ENCODE measurements around the gene TMEM17. TPM values are rescaled to one million over a fixed set of nuclear protein-coding genes. Genes with fewer than 3 reads are reported as not detected.
A peak's percentile ranks its signal among the peaks of the same experiment; 100 is the strongest.

The TMEM17 gene
- total RNA-seq, 1 experiment from 2014 or later, result 3.9 TPM

- H3K4me1 ChIP-seq (replicated peaks), result peaks cover 16% of the 10 kb centered on the region
- DNase-seq (ENCODE audit: low read depth in 1 of 2, low spot score in 2 of 2), result no peak
- H3K36me3 ChIP-seq, result no peaks in the 10 kb centered on the region
- H3K9me3 ChIP-seq (replicated peaks), result no peaks in the 10 kb centered on the region
- no peak overlapping the region for H3K4me3 ChIP-seq
- H3K27ac ChIP-seq, result no peak overlapping the region
- H3K27me3 ChIP-seq (replicated peaks), result no peaks in the 10 kb centered on the region
Measured at GRCh38 chr2:62499430-62500060, 6.5 kb downstream of the TMEM17 start.

GRCh38 chr2:62498739-62499138 is 7.3 kb downstream of the TMEM17 start:
- no peak for DNase-seq (ENCODE audit: low read depth in 1 of 2, low spot score in 2 of 2)
- Histone ChIP-seq H3K4me1 (replicated peaks) (peaks cover 16% of the 10 kb centered on the region), H3K4me3 (no peak overlapping the region), H3K27me3 (replicated peaks) (no peaks in the 10 kb centered on the region), H3K9me3 (replicated peaks) (no peaks in the 10 kb centered on the region), H3K36me3 (no peaks in the 10 kb centered on the region), H3K27ac (no peak overlapping the region)

GRCh38 chr2:62495761-62496160 is 10.2 kb downstream of the TMEM17 start:
- no peaks in the 10 kb centered on the region for H3K4me1 ChIP-seq (replicated peaks)
- no peaks in the 10 kb centered on the region for H3K36me3 ChIP-seq
- no peak overlapping the region for H3K4me3 ChIP-seq
- H3K27ac ChIP-seq, result no peak overlapping the region
- no peak for DNase-seq (ENCODE audit: low read depth in 1 of 2, low spot score in 2 of 2)
- no peaks in the 10 kb centered on the region for H3K27me3 ChIP-seq (replicated peaks)
- H3K9me3 ChIP-seq (replicated peaks), result no peaks in the 10 kb centered on the region

- Histone ChIP-seq H3K9me3 (replicated peaks) (no peaks in the 10 kb centered on the region), H3K4me1 (replicated peaks) (no peaks in the 10 kb centered on the region), H3K27me3 (replicated peaks) (no peaks in the 10 kb centered on the region), H3K27ac (no peak overlapping the region), H3K4me3 (no peak overlapping the region), H3K36me3 (no peaks in the 10 kb centered on the region)
- no peak for DNase-seq (ENCODE audit: low read depth in 1 of 2, low spot score in 2 of 2)
Measured at GRCh38 chr2:62492048-62492447, 13.9 kb downstream of the TMEM17 start.

- H3K4me1 ChIP-seq (replicated peaks), result 0 out of 2 replicates have a peak, but pooled peaks cover 4% of the 10 kb centered on the region
- H3K27me3 ChIP-seq (replicated peaks), result no peaks in the 10 kb centered on the region
- H3K27ac ChIP-seq, result no peak overlapping the region
- no peaks in the 10 kb centered on the region for H3K9me3 ChIP-seq (replicated peaks)
- DNase-seq (ENCODE audit: low read depth in 1 of 2, low spot score in 2 of 2), result no peak
- no peaks in the 10 kb centered on the region for H3K36me3 ChIP-seq
- no peak overlapping the region for H3K4me3 ChIP-seq
Measured at GRCh38 chr2:62489702-62490101, 16.3 kb downstream of the TMEM17 start.

- DNase-seq (ENCODE audit: low read depth in 1 of 2, low spot score in 2 of 2), result no peak
- H3K9me3 ChIP-seq (replicated peaks), result no peaks in the 10 kb centered on the region
- H3K36me3 ChIP-seq, result no peaks in the 10 kb centered on the region
- H3K27me3 ChIP-seq (replicated peaks), result no peaks in the 10 kb centered on the region
- H3K27ac ChIP-seq, result no peak overlapping the region
- 0 out of 2 replicates have a peak, but pooled peaks cover 4% of the 10 kb centered on the region for H3K4me1 ChIP-seq (replicated peaks)
- H3K4me3 ChIP-seq, result no peak overlapping the region
Measured at GRCh38 chr2:62489162-62489561, 16.8 kb downstream of the TMEM17 start.

- Histone ChIP-seq H3K4me1 (replicated peaks) (0 out of 2 replicates have a peak, but pooled peaks cover 4% of the 10 kb centered on the region), H3K36me3 (no peaks in the 10 kb centered on the region), H3K27ac (no peak overlapping the region), H3K27me3 (replicated peaks) (no peaks in the 10 kb centered on the region), H3K4me3 (no peak overlapping the region), H3K9me3 (replicated peaks) (no peaks in the 10 kb centered on the region)
- DNase-seq (ENCODE audit: low read depth in 1 of 2, low spot score in 2 of 2), result no peak
Measured at GRCh38 chr2:62486439-62486765, 19.6 kb downstream of the TMEM17 start.

GRCh38 chr2:62485761-62486438 is 20.1 kb downstream of the TMEM17 start:
- H3K36me3 ChIP-seq, result no peaks in the 10 kb centered on the region
- no peaks in the 10 kb centered on the region for H3K27me3 ChIP-seq (replicated peaks)
- H3K9me3 ChIP-seq (replicated peaks), result no peaks in the 10 kb centered on the region
- DNase-seq (ENCODE audit: low read depth in 1 of 2, low spot score in 2 of 2), result no peak
- H3K27ac ChIP-seq, result no peak overlapping the region
- no peak overlapping the region for H3K4me3 ChIP-seq
- 0 out of 2 replicates have a peak, but pooled peaks cover 4% of the 10 kb centered on the region for H3K4me1 ChIP-seq (replicated peaks)

- no peaks in the 10 kb centered on the region for H3K27me3 ChIP-seq (replicated peaks)
- no peaks in the 10 kb centered on the region for H3K36me3 ChIP-seq
- H3K27ac ChIP-seq, result no peak overlapping the region
- no peak for DNase-seq (ENCODE audit: low read depth in 1 of 2, low spot score in 2 of 2)
- H3K9me3 ChIP-seq (replicated peaks), result no peaks in the 10 kb centered on the region
- H3K4me3 ChIP-seq, result no peak overlapping the region
- 0 out of 2 replicates have a peak, but pooled peaks cover 4% of the 10 kb centered on the region for H3K4me1 ChIP-seq (replicated peaks)
Measured at GRCh38 chr2:62482558-62483352, 23.2 kb downstream of the TMEM17 start.

GRCh38 chr2:62479917-62480316 is 26.1 kb downstream of the TMEM17 start:
- H3K4me1 ChIP-seq (replicated peaks), result peaks cover 13% of the 10 kb centered on the region
- no peaks in the 10 kb centered on the region for H3K27me3 ChIP-seq (replicated peaks)
- H3K27ac ChIP-seq, result no peak overlapping the region
- H3K4me3 ChIP-seq, result no peak overlapping the region
- no peaks in the 10 kb centered on the region for H3K9me3 ChIP-seq (replicated peaks)
- no peak for DNase-seq (ENCODE audit: low read depth in 1 of 2, low spot score in 2 of 2)
- H3K36me3 ChIP-seq, result no peaks in the 10 kb centered on the region

GRCh38 chr2:62478093-62478580 is 27.9 kb downstream of the TMEM17 start:
- Histone ChIP-seq H3K27ac (no peak overlapping the region), H3K4me3 (no peak overlapping the region), H3K36me3 (no peaks in the 10 kb centered on the region), H3K4me1 (replicated peaks) (peaks cover 17% of the 10 kb centered on the region), H3K9me3 (replicated peaks) (no peaks in the 10 kb centered on the region), H3K27me3 (replicated peaks) (no peaks in the 10 kb centered on the region)
- DNase-seq (ENCODE audit: low read depth in 1 of 2, low spot score in 2 of 2), result no peak

- Histone ChIP-seq H3K9me3 (replicated peaks) (no peaks in the 10 kb centered on the region), H3K4me1 (replicated peaks) (peaks cover 17% of the 10 kb centered on the region), H3K27ac (no peak overlapping the region), H3K36me3 (no peaks in the 10 kb centered on the region), H3K4me3 (no peak overlapping the region), H3K27me3 (replicated peaks) (no peaks in the 10 kb centered on the region)
- DNase-seq (ENCODE audit: low read depth in 1 of 2, low spot score in 2 of 2), result no peak
Measured at GRCh38 chr2:62477573-62477972, 28.4 kb downstream of the TMEM17 start.

- Histone ChIP-seq H3K4me1 (replicated peaks) (peaks cover 17% of the 10 kb centered on the region), H3K9me3 (replicated peaks) (no peaks in the 10 kb centered on the region), H3K4me3 (peak overlapping the region; percentile 6), H3K36me3 (no peaks in the 10 kb centered on the region), H3K27ac (peak overlapping the region; percentile 2; the same call in 1 of the 2 replicates), H3K27me3 (replicated peaks) (no peaks in the 10 kb centered on the region)
- peak; percentile 56 to 66 for DNase-seq (ENCODE audit: low read depth in 1 of 2, low spot score in 2 of 2)
Measured at GRCh38 chr2:62475172-62476011, 30.6 kb downstream of the TMEM17 start.
